Islet of Langerhans (tissue), 1 donor: ENCODE results near the gene ENPEP.

Experiments
- FAIRE-seq: peaks from one replicate; lab custom pipeline; 2011; peaks lifted over from hg19 to GRCh38; lab: Jason Lieb, UNC

Gene ENPEP

DNA sequence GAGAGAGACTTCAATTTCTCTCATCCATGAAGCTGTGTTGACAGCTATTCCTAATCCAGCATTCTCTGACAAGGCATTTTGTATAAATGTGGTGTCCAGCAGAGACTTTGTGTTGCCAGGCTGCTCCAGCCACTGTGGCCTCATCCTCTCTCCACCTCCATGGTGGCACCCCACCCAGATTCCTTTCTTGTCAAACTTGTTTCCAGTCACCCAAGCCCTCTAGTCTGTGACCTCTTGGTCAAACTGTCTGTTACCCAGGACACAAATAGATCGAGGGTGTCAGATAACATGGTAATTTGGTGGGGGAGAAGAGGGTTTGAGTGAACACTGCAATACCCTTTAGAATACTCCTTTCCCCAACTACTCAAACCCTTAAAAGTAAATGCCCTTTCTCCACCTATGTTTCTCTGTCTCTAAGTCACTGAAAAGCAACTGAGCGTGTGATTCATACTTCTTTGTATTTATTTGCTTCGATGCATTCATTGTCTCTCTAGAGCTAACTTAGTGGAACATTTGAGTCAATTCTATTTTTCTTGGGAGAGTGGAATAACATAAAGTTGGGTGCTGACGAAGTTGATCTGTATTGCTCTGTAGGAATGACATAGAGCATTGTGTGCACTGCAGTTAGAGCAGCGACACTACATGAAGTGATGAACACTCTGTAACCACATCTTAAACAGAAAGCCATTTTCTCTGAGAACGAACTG lies 133.2 kb downstream of the ENPEP start:
- FAIRE-seq, result no peak

DNA sequence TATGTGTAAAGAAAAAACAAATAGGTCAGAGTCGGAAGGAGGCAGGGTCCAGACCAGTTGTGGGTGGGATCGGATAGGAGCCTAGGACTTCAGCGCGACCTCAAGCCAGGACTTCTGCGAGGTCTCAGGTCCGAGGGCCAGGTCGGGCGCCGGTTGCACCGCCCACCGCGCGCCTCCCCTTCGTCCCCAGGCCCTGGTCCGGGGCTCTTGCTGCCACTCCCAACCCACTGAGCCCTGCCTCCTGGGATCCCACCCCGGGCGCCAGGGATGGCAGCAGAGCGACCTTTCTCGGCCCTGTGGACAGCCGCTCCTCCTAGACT lies 134.6 kb downstream of the ENPEP start:
- FAIRE-seq, result no peak

DNA sequence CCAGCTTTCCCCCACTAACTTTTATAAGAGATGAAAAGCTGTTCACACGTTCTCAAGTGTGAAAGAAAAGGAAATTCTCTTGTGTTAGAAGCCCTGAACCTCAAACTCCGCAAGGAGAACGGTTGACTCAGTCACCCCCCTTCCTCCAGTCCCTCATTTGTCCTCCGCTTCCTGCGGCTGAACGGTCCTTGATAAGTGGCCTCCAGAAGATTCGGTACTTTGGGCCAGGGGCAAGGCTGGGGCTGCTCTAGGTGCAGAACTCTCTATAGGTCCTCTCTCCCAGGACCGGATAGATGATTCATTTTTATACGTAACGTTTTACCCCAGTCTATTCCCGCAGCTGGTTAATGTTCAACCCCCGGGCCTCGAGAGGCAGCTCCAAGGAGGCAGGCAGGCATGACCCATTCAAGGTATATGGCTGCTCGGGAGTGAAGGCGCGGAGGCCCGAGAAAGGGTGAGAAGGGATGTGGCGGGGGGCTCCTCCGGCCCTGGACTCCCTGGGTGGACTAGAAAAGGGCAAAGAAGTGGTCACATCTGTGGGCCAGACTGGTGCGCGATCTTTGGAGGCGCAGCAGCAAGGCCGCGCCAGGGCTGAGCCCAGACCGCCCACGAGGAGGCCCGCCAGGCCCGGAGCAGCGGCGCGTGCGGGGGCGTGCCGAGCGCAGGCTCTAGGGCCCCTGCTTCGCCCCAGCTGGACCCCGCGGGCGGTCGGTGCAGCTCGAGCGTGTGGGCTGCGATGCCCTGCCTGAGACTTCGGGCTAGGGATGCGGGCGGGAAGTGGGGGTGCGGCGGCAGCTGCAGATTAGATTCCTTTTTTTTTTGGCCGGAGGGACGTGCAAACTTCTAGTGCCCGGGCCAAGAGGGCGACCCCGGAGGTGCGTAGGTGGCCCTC lies 135.2 kb downstream of the ENPEP start:
- no peak for FAIRE-seq

DNA sequence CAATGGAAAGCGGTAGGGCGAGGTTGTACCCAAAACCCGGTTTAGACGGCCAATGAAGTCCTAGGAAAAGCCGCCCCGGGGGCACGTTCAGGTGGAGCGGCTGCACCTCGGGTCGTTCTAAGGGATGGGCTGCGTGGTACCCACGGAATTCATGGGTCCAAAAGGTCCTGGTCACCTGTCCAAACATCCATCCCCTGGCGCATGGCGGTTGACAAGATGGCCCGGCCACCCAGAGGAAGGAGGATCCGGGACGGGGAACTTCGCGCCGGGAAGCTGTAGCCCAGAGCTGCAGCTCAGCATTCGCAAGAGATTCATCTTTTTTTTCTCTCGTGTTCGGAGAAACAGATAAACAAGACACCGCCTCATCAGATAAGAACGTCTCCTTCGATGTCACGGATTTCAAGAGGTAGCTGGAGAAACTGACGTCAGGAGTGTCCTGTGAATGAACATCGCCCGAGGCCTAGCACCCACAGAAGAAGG lies 136.1 kb downstream of the ENPEP start:
- FAIRE-seq, result no peak

DNA sequence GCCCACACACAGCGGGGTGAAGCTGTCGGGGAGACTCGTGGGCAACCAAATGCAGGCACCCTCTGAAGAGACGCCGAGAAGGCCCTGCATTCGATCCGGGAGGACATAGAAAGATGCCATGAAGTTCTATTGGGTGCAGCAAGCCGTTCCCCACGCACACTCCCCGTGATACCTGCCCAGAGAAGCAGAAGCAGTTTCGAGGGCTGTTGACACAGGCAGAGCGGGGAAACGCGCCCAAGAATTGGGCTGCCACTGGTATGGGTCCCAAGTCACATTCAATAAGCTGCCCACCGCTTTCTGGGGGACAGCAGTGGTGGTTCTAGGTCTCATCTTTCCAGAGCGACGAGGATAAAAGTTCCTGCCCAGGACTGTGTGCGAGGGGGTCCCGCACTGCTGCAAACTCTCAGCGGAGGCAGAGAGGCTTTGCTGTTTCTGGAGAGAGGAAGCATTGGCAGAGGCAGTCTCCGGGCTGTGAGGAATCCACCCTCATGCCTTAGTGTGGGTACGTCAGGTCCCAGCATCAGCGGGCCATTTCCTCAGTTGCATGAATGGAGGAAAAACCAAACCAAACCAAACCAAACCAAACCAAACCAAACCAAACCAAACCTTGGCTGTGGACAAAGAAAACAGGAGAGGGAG lies 136.8 kb downstream of the ENPEP start:
- no peak for FAIRE-seq

DNA sequence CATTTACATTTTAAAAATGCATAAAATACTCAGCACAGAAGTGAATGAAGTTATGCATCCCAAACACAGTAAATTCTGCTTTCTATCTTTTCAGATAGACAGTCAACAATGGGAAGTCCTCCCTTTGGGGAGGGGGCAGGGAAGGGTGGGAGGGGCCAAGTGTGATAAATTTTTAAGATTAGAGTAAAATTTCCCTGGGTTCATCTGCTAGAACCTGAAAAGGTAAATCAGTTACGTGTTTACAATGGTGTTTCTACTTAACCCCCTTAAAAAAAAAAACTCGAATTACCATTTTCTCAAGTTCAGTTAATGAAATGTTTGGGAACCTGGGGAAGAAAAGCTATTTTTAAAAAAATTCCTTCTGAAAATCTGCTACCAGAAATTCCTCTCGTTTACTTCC lies 137.8 kb downstream of the ENPEP start:
- no peak for FAIRE-seq

DNA sequence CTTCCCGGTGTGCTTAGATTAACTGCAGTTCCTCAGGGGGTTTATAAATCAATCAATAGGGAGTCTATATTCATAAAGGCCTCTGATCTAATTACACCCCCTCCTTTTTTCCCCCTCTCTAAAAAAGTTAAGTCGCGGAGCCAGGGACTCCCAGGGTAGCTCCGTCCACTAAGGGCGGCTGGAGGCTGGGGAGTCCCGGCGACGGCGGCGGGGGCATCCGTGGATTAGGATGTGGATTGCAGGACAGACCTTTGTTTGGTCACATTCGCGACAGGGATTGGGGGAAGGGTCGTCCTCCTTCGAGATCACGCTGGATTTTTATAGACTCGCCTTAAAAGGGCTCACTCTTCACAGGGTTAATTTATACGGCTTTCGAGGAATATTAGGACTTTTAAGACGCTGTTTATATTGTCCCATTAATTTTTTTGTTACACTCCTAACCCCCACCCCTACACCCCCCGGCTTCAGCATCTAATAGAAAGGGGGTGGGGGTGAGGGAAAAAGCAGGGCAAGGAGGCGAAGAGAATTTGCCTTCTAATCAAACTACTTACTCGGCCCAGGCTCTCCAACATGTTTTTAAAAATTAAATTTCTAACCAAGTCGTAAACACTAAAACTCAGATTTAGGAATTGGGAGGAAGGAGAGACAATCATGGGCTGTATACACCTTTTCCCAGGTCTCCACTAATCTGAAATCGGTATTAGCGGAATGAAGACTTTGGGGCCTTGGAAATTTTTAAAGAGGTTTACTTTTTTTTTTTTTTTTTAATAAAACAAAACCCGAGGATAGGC lies 138.4 kb downstream of the ENPEP start:
- no peak for FAIRE-seq
